ENCODE results near the gene RBM28.
A peak's percentile ranks its signal among the peaks of the same experiment; 100 is the strongest.

Gene RBM28

GRCh38 chr7:128343554-128344430, at the start of gene RBM28:
TSS of gene RBM28 (minus strand) at chr7:128343908. CDS start at chr7:128343793, 115 bp downstream.
- peaks cover 6% of the 10 kb centered on the region for H3K4me1 ChIP-seq (ENCODE audit: control insufficient read depth, insufficient read depth, low read length)
- H3K36me3 ChIP-seq (ENCODE audit: control insufficient read depth, insufficient read depth, low read length), result peaks cover 25% of the 10 kb centered on the region

GRCh38 chr7:128392446-128393327, 49.0 kb upstream of the RBM28 start:
- Histone ChIP-seq H3K36me3 (ENCODE audit: control insufficient read depth, insufficient read depth, low read length) (0 out of 2 replicates have a peak, but pooled peaks cover 10% of the 10 kb centered on the region), H3K4me3 (ENCODE audit: low read depth, low read length) (no peak overlapping the region), H3K27ac (ENCODE audit: low read depth, low read length) (no peak overlapping the region), H3K4me1 (ENCODE audit: control insufficient read depth, insufficient read depth, low read length) (peaks cover 5% of the 10 kb centered on the region), H3K9ac (ENCODE audit: low read depth, low read length) (no peak overlapping the region), H3K27me3 (ENCODE audit: control insufficient read depth, insufficient read depth, low read length) (peaks cover 8% of the 10 kb centered on the region), H3K9me3 (ENCODE audit: control insufficient read depth, insufficient read depth, low read length) (no peaks in the 10 kb centered on the region)

More at GRCh38 chr7:128343554-128344430, at the start of gene RBM28:
- Histone ChIP-seq H3K4me3 (ENCODE audit: low read depth, low read length) (peak within 1 kb of the TSS; percentile 88), H3K9me3 (ENCODE audit: control insufficient read depth, insufficient read depth, low read length) (no peaks in the 10 kb centered on the region), H3K9ac (ENCODE audit: low read depth, low read length) (peak within 1 kb of the TSS; percentile 88), H3K27ac (ENCODE audit: low read depth, low read length) (peak within 1 kb of the TSS; percentile 93), H3K27me3 (ENCODE audit: control insufficient read depth, insufficient read depth, low read length) (peaks cover 14% of the 10 kb centered on the region)

- H3K4me1 ChIP-seq (ENCODE audit: control insufficient read depth, insufficient read depth, low read length), result peaks cover 11% of the 10 kb centered on the region
- H3K27ac ChIP-seq (ENCODE audit: low read depth, low read length), result no peak overlapping the region
- 0 out of 2 replicates have a peak, but pooled peaks cover 5% of the 10 kb centered on the region for H3K36me3 ChIP-seq (ENCODE audit: control insufficient read depth, insufficient read depth, low read length)
- H3K9ac ChIP-seq (ENCODE audit: low read depth, low read length), result no peak overlapping the region
- peaks cover 12% of the 10 kb centered on the region for H3K27me3 ChIP-seq (ENCODE audit: control insufficient read depth, insufficient read depth, low read length)
- no peaks in the 10 kb centered on the region for H3K9me3 ChIP-seq (ENCODE audit: control insufficient read depth, insufficient read depth, low read length)
- no peak overlapping the region for H3K4me3 ChIP-seq (ENCODE audit: low read depth, low read length)
Measured at GRCh38 chr7:128391805-128392204, 48.1 kb upstream of the RBM28 start.

GRCh38 chr7:128390871-128391565, 47.3 kb upstream of the RBM28 start:
- peaks cover 11% of the 10 kb centered on the region for H3K4me1 ChIP-seq (ENCODE audit: control insufficient read depth, insufficient read depth, low read length)
- no peaks in the 10 kb centered on the region for H3K9me3 ChIP-seq (ENCODE audit: control insufficient read depth, insufficient read depth, low read length)
- H3K36me3 ChIP-seq (ENCODE audit: control insufficient read depth, insufficient read depth, low read length), result 0 out of 2 replicates have a peak, but pooled peaks cover under 1% of the 10 kb centered on the region
- no peak overlapping the region for H3K4me3 ChIP-seq (ENCODE audit: low read depth, low read length)
- peaks cover 12% of the 10 kb centered on the region for H3K27me3 ChIP-seq (ENCODE audit: control insufficient read depth, insufficient read depth, low read length)
- H3K9ac ChIP-seq (ENCODE audit: low read depth, low read length), result no peak overlapping the region
- no peak overlapping the region for H3K27ac ChIP-seq (ENCODE audit: low read depth, low read length)

- H3K27me3 ChIP-seq (ENCODE audit: control insufficient read depth, insufficient read depth, low read length), result peaks cover 12% of the 10 kb centered on the region
- H3K4me1 ChIP-seq (ENCODE audit: control insufficient read depth, insufficient read depth, low read length), result peaks cover 11% of the 10 kb centered on the region
- no peaks in the 10 kb centered on the region for H3K9me3 ChIP-seq (ENCODE audit: control insufficient read depth, insufficient read depth, low read length)
- H3K9ac ChIP-seq (ENCODE audit: low read depth, low read length), result no peak overlapping the region
- H3K4me3 ChIP-seq (ENCODE audit: low read depth, low read length), result no peak overlapping the region
- H3K27ac ChIP-seq (ENCODE audit: low read depth, low read length), result no peak overlapping the region
- H3K36me3 ChIP-seq (ENCODE audit: control insufficient read depth, insufficient read depth, low read length), result no peaks in the 10 kb centered on the region
Measured at GRCh38 chr7:128389618-128390329, 46.1 kb upstream of the RBM28 start.

- no peak overlapping the region for H3K9ac ChIP-seq (ENCODE audit: low read depth, low read length)
- no peaks in the 10 kb centered on the region for H3K36me3 ChIP-seq (ENCODE audit: control insufficient read depth, insufficient read depth, low read length)
- no peaks in the 10 kb centered on the region for H3K9me3 ChIP-seq (ENCODE audit: control insufficient read depth, insufficient read depth, low read length)
- H3K27me3 ChIP-seq (ENCODE audit: control insufficient read depth, insufficient read depth, low read length), result peaks cover 12% of the 10 kb centered on the region
- peaks cover 11% of the 10 kb centered on the region for H3K4me1 ChIP-seq (ENCODE audit: control insufficient read depth, insufficient read depth, low read length)
- no peak overlapping the region for H3K27ac ChIP-seq (ENCODE audit: low read depth, low read length)
- no peak overlapping the region for H3K4me3 ChIP-seq (ENCODE audit: low read depth, low read length)
Measured at GRCh38 chr7:128389085-128389617, 45.4 kb upstream of the RBM28 start.

- Histone ChIP-seq H3K4me3 (ENCODE audit: low read depth, low read length) (no peak overlapping the region), H3K4me1 (ENCODE audit: control insufficient read depth, insufficient read depth, low read length) (peaks cover 11% of the 10 kb centered on the region), H3K9me3 (ENCODE audit: control insufficient read depth, insufficient read depth, low read length) (no peaks in the 10 kb centered on the region), H3K9ac (ENCODE audit: low read depth, low read length) (no peak overlapping the region), H3K36me3 (ENCODE audit: control insufficient read depth, insufficient read depth, low read length) (no peaks in the 10 kb centered on the region), H3K27ac (ENCODE audit: low read depth, low read length) (no peak overlapping the region), H3K27me3 (ENCODE audit: control insufficient read depth, insufficient read depth, low read length) (peaks cover 12% of the 10 kb centered on the region)
Measured at GRCh38 chr7:128388145-128388485, 44.4 kb upstream of the RBM28 start.

GRCh38 chr7:128387216-128388144, 43.8 kb upstream of the RBM28 start:
- Histone ChIP-seq H3K9me3 (ENCODE audit: control insufficient read depth, insufficient read depth, low read length) (no peaks in the 10 kb centered on the region), H3K27me3 (ENCODE audit: control insufficient read depth, insufficient read depth, low read length) (peaks cover 12% of the 10 kb centered on the region), H3K4me1 (ENCODE audit: control insufficient read depth, insufficient read depth, low read length) (peaks cover 14% of the 10 kb centered on the region), H3K36me3 (ENCODE audit: control insufficient read depth, insufficient read depth, low read length) (no peaks in the 10 kb centered on the region), H3K9ac (ENCODE audit: low read depth, low read length) (no peak overlapping the region), H3K4me3 (ENCODE audit: low read depth, low read length) (no peak overlapping the region), H3K27ac (ENCODE audit: low read depth, low read length) (no peak overlapping the region)

GRCh38 chr7:128385988-128386925, 42.5 kb upstream of the RBM28 start:
- H3K27me3 ChIP-seq (ENCODE audit: control insufficient read depth, insufficient read depth, low read length), result peaks cover 12% of the 10 kb centered on the region
- H3K36me3 ChIP-seq (ENCODE audit: control insufficient read depth, insufficient read depth, low read length), result no peaks in the 10 kb centered on the region
- H3K9ac ChIP-seq (ENCODE audit: low read depth, low read length), result no peak overlapping the region
- H3K4me3 ChIP-seq (ENCODE audit: low read depth, low read length), result no peak overlapping the region
- H3K27ac ChIP-seq (ENCODE audit: low read depth, low read length), result no peak overlapping the region
- H3K4me1 ChIP-seq (ENCODE audit: control insufficient read depth, insufficient read depth, low read length), result peaks cover 24% of the 10 kb centered on the region
- no peaks in the 10 kb centered on the region for H3K9me3 ChIP-seq (ENCODE audit: control insufficient read depth, insufficient read depth, low read length)
